Left ventricle myocardium inferior (tissue), 1 donor: ENCODE measurements around the gene G3BP1. TPM values are rescaled to one million over a fixed set of nuclear protein-coding genes. Genes with fewer than 3 reads are reported as not detected.
"Not testable (repeated sequence)": the region's sequence is repeated elsewhere in the genome, so short reads cannot be mapped to it uniquely, and the experiment has no call there.

ENCODE experiments used
- DNase-seq: peaks from one replicate; pipeline ENCODE4 v3.0.0-alpha.2; 2020
- H3K27ac ChIP-seq: fragments of 200-600 bp; replicated peaks from 2 replicates; pipeline ENCODE4 v1.8.0; 2021
- H3K27me3 ChIP-seq: fragments of 200-600 bp; 2 replicates; pipeline ENCODE4 v1.8.0; 2021; ENCODE audit warnings: low read depth
- H3K36me3 ChIP-seq: fragments of 200-600 bp; 2 replicates; pipeline ENCODE4 v1.8.0; 2021
- H3K4me1 ChIP-seq: fragments of 200-600 bp; 2 replicates; pipeline ENCODE4 v1.8.0; 2021
- H3K4me3 ChIP-seq: fragments of 200-600 bp; 2 replicates; pipeline ENCODE4 v1.8.0; 2021; ENCODE audit warnings: mild to moderate bottlenecking, moderate library complexity
- H3K9me3 ChIP-seq: fragments of 200-600 bp; replicated peaks from 2 replicates; pipeline ENCODE4 v1.8.0; 2021
- intact Hi-C: fragments of 100-400 bp; cut with micrococcal nuclease; formaldehyde crosslinking; loops from one replicate; pipeline ENCODE4 v1.11.0; 2022
- total RNA-seq: library from RNA; stranded (reverse); fragmentation: NEBNext Ultra II Directional; extraction: Animal tissue kit (Norgen Biotek cat#: 25700); gene quantifications from one replicate; pipeline ENCODE4 v1.2.1, GENCODE V29; 2021
- TF ChIP-seq, protein P1 (sequence below): fragments of 200-600 bp; IDR thresholded peaks from 2 replicates; pipeline ENCODE4 v1.8.0; 2021; ENCODE audit warnings: antibody characterized with exemption, mild to moderate bottlenecking, borderline replicate concordance
- donor health status: DM: no; HTN: yes; CAD: no; lungs with severe emphysema.

G3BP1 gene
- total RNA-seq, 1 donor from 2014 or later = 95.0 TPM

DNA sequence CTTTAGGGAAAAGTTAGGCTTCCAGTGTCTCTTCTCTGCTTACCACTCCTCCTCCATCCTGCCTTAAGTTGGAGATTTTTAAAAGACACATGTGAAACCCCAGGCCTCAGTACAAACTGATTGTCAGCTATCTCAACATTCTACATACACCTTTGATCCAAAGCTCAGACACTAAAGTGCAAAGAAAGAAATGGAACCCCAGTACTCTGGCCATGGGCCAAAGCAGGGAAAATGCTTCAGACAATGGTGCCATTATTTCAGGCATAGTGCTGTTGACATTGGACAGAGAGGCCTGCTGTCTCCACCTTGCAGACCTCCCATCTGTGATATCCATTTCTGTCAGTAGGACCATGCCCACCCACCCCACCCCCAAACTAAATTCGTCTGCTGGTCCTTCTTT, 49.1 kb downstream of the G3BP1 start:
- no peak for DNase-seq
- Histone ChIP-seq H3K4me1 (peaks cover 52% of the 10 kb centered on the region), H3K27me3 (no peaks in the 10 kb centered on the region), H3K27ac (no peak overlapping the region), H3K9me3 (no peaks in the 10 kb centered on the region), H3K4me3 (no peak overlapping the region), H3K36me3 (no peaks in the 10 kb centered on the region)
- TF ChIP-seq, protein P1, sequence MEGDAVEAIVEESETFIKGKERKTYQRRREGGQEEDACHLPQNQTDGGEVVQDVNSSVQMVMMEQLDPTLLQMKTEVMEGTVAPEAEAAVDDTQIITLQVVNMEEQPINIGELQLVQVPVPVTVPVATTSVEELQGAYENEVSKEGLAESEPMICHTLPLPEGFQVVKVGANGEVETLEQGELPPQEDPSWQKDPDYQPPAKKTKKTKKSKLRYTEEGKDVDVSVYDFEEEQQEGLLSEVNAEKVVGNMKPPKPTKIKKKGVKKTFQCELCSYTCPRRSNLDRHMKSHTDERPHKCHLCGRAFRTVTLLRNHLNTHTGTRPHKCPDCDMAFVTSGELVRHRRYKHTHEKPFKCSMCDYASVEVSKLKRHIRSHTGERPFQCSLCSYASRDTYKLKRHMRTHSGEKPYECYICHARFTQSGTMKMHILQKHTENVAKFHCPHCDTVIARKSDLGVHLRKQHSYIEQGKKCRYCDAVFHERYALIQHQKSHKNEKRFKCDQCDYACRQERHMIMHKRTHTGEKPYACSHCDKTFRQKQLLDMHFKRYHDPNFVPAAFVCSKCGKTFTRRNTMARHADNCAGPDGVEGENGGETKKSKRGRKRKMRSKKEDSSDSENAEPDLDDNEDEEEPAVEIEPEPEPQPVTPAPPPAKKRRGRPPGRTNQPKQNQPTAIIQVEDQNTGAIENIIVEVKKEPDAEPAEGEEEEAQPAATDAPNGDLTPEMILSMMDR = no peak
- intact Hi-C loops = loop anchor here (10.0 kb wide), 1 partner anchor 444 kb away; no protein-coding TSS in a partner anchor

DNA sequence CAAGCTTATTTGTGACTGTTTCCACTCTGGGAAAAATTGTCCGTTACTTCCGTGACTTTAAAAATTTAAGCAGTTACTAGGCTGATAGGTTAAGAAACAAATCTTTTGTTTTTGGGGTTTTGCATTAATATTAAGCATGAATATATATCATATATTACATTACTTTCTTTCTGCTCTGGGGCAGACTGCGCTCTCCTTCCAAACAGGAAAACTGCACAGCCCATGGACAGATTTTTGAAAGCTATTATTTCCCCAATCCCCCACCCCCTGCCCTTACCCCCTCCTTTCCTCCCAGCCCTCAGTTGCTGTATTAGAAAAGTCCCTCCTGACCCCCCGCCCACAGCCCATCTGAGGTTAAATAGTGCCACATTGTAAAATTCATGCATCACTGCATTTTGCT, 50.4 kb downstream of the G3BP1 start:
- H3K27me3 ChIP-seq = no peaks in the 10 kb centered on the region
- intact Hi-C loops = loop anchor here (10.0 kb wide), 1 partner anchor 443 kb away; no protein-coding TSS in a partner anchor
- H3K36me3 ChIP-seq = no peaks in the 10 kb centered on the region
- H3K27ac ChIP-seq = no peak overlapping the region
- DNase-seq = no peak
- H3K4me1 ChIP-seq = peaks cover 57% of the 10 kb centered on the region
- no peaks in the 10 kb centered on the region for H3K9me3 ChIP-seq
- TF ChIP-seq, protein P1 = no peak
- no peak overlapping the region for H3K4me3 ChIP-seq

GRCh38 chr5:151825445-151825844, 53.7 kb downstream of the G3BP1 start:
- peak; percentile 22 for DNase-seq
- H3K4me3 ChIP-seq = no peak overlapping the region
- H3K27me3 ChIP-seq = no peaks in the 10 kb centered on the region
- H3K9me3 ChIP-seq = no peaks in the 10 kb centered on the region
- peaks cover 35% of the 10 kb centered on the region for H3K4me1 ChIP-seq
- H3K36me3 ChIP-seq = no peaks in the 10 kb centered on the region
- TF ChIP-seq, protein P1 = peak; percentile 90
- intact Hi-C loops = loop anchor here (5.0 to 10.0 kb wide), 3 partner anchors 317 to 682 kb away; no protein-coding TSS in a partner anchor
- no peak overlapping the region for H3K27ac ChIP-seq

DNA sequence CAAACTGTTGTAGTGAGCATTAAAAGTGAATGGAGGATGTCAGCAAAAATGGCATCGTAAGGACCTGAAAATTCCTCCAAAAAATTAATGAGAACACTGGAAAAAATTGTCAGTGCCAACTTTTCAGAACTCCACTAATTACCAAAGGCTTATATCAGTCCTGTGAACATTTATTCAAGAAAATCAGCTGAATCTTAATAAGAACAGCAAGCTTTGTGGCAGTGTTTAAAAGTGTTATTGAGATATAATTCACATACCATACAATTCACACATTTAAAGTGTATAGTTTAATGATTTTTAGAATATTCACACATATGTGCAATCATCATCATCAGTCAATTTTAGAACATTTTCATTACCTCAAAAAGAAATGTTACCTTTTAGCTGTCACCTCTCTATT, 57.6 kb downstream of the G3BP1 start:
- H3K27ac ChIP-seq = no peak overlapping the region
- peaks cover 22% of the 10 kb centered on the region for H3K4me1 ChIP-seq
- H3K9me3 ChIP-seq = peaks cover 30% of the 10 kb centered on the region
- intact Hi-C loops = loop anchor here (5.0 to 10.0 kb wide), 3 partner anchors 313 to 678 kb away; no protein-coding TSS in a partner anchor
- DNase-seq = no peak
- no peaks in the 10 kb centered on the region for H3K36me3 ChIP-seq
- no peak overlapping the region for H3K4me3 ChIP-seq
- TF ChIP-seq, protein P1 = no peak
- H3K27me3 ChIP-seq = no peaks in the 10 kb centered on the region

- H3K27ac ChIP-seq, intact Hi-C loops: not testable (repeated sequence)
- peaks cover 65% of the 10 kb centered on the region for H3K9me3 ChIP-seq
Observed at GRCh38 chr5:151832843-151833242, 61.1 kb downstream of the G3BP1 start.

DNA sequence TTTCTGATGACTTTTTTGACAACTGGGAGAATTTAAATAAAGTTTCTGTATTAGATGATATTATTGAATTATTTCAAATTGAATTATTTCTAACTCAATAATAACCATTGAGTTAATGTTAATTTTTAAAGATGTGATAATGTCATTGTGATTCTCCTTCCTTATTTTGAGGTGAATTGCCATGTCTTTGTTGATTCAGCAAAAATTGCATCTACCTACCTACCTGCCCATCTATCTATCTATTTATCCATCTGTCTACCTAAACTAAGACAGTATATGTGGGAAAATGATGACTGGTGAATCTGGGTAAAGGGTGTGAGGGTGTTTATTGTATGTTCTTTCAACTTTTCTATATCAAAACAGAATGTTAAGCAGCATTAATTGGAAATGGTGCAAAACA, 75.0 kb downstream of the G3BP1 start:
- Histone ChIP-seq H3K27ac (no peak overlapping the region), H3K27me3 (no peaks in the 10 kb centered on the region), H3K4me1 (peaks cover 4% of the 10 kb centered on the region), H3K4me3 (no peak overlapping the region), H3K36me3 (no peaks in the 10 kb centered on the region), H3K9me3 (peaks cover 8% of the 10 kb centered on the region)
- intact Hi-C loops = no loop called here
- TF ChIP-seq, protein P1 = no peak
- DNase-seq = no peak

More at GRCh38 chr5:151832843-151833242, 61.1 kb downstream of the G3BP1 start:
- not testable (repeated sequence) for H3K36me3 ChIP-seq, DNase-seq, H3K4me1 ChIP-seq, H3K4me3 ChIP-seq, H3K27me3 ChIP-seq
